Vagina (tissue), 2 donors: ENCODE measurements around the gene SERPINH1.

ENCODE experiments used
- CTCF ChIP-seq, 3 experiments: fragments of 450-650 bp in 2 of 3; fragments of 200-600 bp in 1 of 3; sonication (generic) in 1 of 3; IDR thresholded peaks; one replicate each; pipeline ENCODE4 v1.5.1; 2017 to 2019; ENCODE audit warnings: antibody characterized with exemption in 3 of 3, mild to moderate bottlenecking in 2 of 3, moderate library complexity in 2 of 3
- POLR2A ChIP-seq, 2 donors: fragments of 450-650 bp; IDR thresholded peaks; one replicate each; pipeline ENCODE4 v1.6.1; 2017; ENCODE audit warnings: antibody characterized with exemption in 2 of 2, mild to moderate bottlenecking in 2 of 2, moderate library complexity in 2 of 2

- TF ChIP-seq CTCF (IDR thresholded peaks at IDR 0.05) (no peak), POLR2A (IDR thresholded peaks at IDR 0.05) (no peak)
Observed at GRCh38 chr11:75565916-75566762, 4.1 kb downstream of the SERPINH1 start.
